Measurements from ENCODE around the gene ASGR1.

ASGR1 gene

GRCh38 chr17:7216242-7217112 lies 37.3 kb upstream of the ASGR1 start:
- no peak for FAIRE-seq

GRCh38 chr17:7215652-7216180 lies 36.5 kb upstream of the ASGR1 start:
- FAIRE-seq (no peak), DNase-seq (ENCODE audit: insufficient read length, low spot score) (no peak)

More at GRCh38 chr17:7216242-7217112, 37.3 kb upstream of the ASGR1 start:
- DNase-seq (ENCODE audit: insufficient read length, low spot score): no peak

- DNase-seq (ENCODE audit: insufficient read length, low spot score) (no peak), FAIRE-seq (no peak)
Observed at GRCh38 chr17:7215136-7215638, 36.0 kb upstream of the ASGR1 start.

GRCh38 chr17:7214300-7215135 lies 35.3 kb upstream of the ASGR1 start:
- FAIRE-seq (peak; percentile 97), DNase-seq (ENCODE audit: insufficient read length, low spot score) (peak; percentile 99)

GRCh38 chr17:7213895-7214299 lies 34.7 kb upstream of the ASGR1 start:
- no peak for FAIRE-seq
- no peak for DNase-seq (ENCODE audit: insufficient read length, low spot score)

- FAIRE-seq (no peak), DNase-seq (ENCODE audit: insufficient read length, low spot score) (no peak)
Observed at GRCh38 chr17:7211491-7212273, 32.5 kb upstream of the ASGR1 start.

GRCh38 chr17:7208754-7209460 lies 29.7 kb upstream of the ASGR1 start:
- DNase-seq (ENCODE audit: insufficient read length, low spot score) (no peak), FAIRE-seq (no peak)

GRCh38 chr17:7208027-7208571 lies 28.9 kb upstream of the ASGR1 start:
- FAIRE-seq (no peak), DNase-seq (ENCODE audit: insufficient read length, low spot score) (no peak)

GRCh38 chr17:7207120-7208001 lies 28.2 kb upstream of the ASGR1 start:
- DNase-seq (ENCODE audit: insufficient read length, low spot score) (no peak), FAIRE-seq (no peak)

GRCh38 chr17:7205561-7205960 lies 26.4 kb upstream of the ASGR1 start:
- FAIRE-seq: no peak
- DNase-seq (ENCODE audit: insufficient read length, low spot score): no peak

GRCh38 chr17:7204828-7205461 lies 25.8 kb upstream of the ASGR1 start:
- FAIRE-seq: peak; percentile 99
- peak; percentile 99 for DNase-seq (ENCODE audit: insufficient read length, low spot score)

- FAIRE-seq: no peak
Observed at GRCh38 chr17:7204336-7204735, 25.2 kb upstream of the ASGR1 start.

GRCh38 chr17:7203391-7203790 lies 24.2 kb upstream of the ASGR1 start:
- FAIRE-seq (no peak), DNase-seq (ENCODE audit: insufficient read length, low spot score) (no peak)

More at GRCh38 chr17:7204336-7204735, 25.2 kb upstream of the ASGR1 start:
- no peak for DNase-seq (ENCODE audit: insufficient read length, low spot score)

GRCh38 chr17:7196651-7197401 lies 17.7 kb upstream of the ASGR1 start:
- FAIRE-seq: no peak

GRCh38 chr17:7195971-7196370 lies 16.8 kb upstream of the ASGR1 start:
- no peak for FAIRE-seq

More at GRCh38 chr17:7196651-7197401, 17.7 kb upstream of the ASGR1 start:
- DNase-seq (ENCODE audit: insufficient read length, low spot score): no peak

GRCh38 chr17:7192271-7192937 lies 13.2 kb upstream of the ASGR1 start:
- no peak for FAIRE-seq
- no peak for DNase-seq (ENCODE audit: insufficient read length, low spot score)

More at GRCh38 chr17:7195971-7196370, 16.8 kb upstream of the ASGR1 start:
- no peak for DNase-seq (ENCODE audit: insufficient read length, low spot score)

Data from GM19239 (cell line).